ENCODE measurements around the gene TGDS.

DNA sequence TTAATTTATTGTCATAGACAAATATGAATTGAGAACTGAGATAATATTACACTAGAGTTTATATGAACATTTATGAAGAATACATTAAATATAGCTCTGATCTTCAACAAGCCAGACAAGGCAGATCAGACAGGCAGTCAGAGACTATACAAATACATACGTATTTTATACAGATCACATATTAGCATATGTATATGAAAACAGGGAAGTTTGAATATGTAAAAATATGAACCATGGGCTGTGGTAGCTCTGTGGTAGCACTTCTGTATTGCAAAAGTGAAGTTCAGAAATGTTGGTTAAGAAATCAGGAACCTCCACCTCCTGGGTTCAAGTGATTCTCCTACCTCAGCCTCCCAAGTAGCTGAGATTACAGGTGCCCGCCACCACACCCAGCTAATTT lies 26.4 kb upstream of the TGDS start:
- TF ChIP-seq, protein P1, sequence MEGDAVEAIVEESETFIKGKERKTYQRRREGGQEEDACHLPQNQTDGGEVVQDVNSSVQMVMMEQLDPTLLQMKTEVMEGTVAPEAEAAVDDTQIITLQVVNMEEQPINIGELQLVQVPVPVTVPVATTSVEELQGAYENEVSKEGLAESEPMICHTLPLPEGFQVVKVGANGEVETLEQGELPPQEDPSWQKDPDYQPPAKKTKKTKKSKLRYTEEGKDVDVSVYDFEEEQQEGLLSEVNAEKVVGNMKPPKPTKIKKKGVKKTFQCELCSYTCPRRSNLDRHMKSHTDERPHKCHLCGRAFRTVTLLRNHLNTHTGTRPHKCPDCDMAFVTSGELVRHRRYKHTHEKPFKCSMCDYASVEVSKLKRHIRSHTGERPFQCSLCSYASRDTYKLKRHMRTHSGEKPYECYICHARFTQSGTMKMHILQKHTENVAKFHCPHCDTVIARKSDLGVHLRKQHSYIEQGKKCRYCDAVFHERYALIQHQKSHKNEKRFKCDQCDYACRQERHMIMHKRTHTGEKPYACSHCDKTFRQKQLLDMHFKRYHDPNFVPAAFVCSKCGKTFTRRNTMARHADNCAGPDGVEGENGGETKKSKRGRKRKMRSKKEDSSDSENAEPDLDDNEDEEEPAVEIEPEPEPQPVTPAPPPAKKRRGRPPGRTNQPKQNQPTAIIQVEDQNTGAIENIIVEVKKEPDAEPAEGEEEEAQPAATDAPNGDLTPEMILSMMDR (IDR thresholded peaks at IDR 0.05): no peak
- no peak for TF ChIP-seq POLR2A (IDR thresholded peaks at IDR 0.05)

Data from esophagus squamous epithelium (tissue), 4 donors.